HL-60 (cell line): ENCODE results near the gene FOXL3.

Experiments
- DNase-seq, 2 experiments: peaks; one replicate each; pipeline ENCODE4 v3.0.0-alpha.2; 2010 to 2020; ENCODE audit warnings: low read depth in 1 of 2, low spot score in 1 of 2
- H3K27ac ChIP-seq: fragments of 250-450 bp; sonication (Bioruptor Pico); replicated peaks from 2 replicates; pipeline ENCODE4 v1.5.1; 2020; ENCODE audit warnings: mild to moderate bottlenecking, moderate library complexity
- H3K27me3 ChIP-seq: fragments of 250-450 bp; sonication (Bioruptor Pico); 2 replicates; pipeline ENCODE4 v1.5.1; 2021; ENCODE audit warnings: mild to moderate bottlenecking, moderate library complexity; ENCODE audit not compliant: insufficient read depth, poor library complexity, severe bottlenecking
- H3K4me3 ChIP-seq: replicated peaks from 2 replicates; pipeline ENCODE4 v1.5.1; 2011; ENCODE audit warnings: mild to moderate bottlenecking, control low read depth, low read length; ENCODE audit not compliant: insufficient read depth
- CTCF ChIP-seq: IDR thresholded peaks from one replicate; pipeline ENCODE4 v1.5.1; 2011; ENCODE audit warnings: low read length, control low read depth, inconsistent platforms; ENCODE audit not compliant: insufficient read depth
- GABPA ChIP-seq: IDR thresholded peaks from 2 replicates; pipeline ENCODE4 v1.6.1; 2012; ENCODE audit warnings: low read depth
- POLR2AphosphoS5 ChIP-seq: IDR thresholded peaks from 2 replicates; pipeline ENCODE4 v1.6.1; 2012; ENCODE audit warnings: low read depth
- REST ChIP-seq: IDR thresholded peaks from 2 replicates; pipeline ENCODE4 v1.6.1; 2012; ENCODE audit warnings: low read depth; ENCODE audit not compliant: insufficient replicate concordance
- SPI1 ChIP-seq: IDR thresholded peaks from 2 replicates; pipeline ENCODE4 v1.6.1; 2012; ENCODE audit warnings: low read depth, mild to moderate bottlenecking, borderline replicate concordance

The FOXL3 gene

GRCh38 chr7:339062-339342 is 49.0 kb downstream of the FOXL3 start:
- H3K27ac ChIP-seq: no peak overlapping the region
- no peak overlapping the region for H3K4me3 ChIP-seq
- TF ChIP-seq GABPA (no peak), SPI1 (no peak), POLR2AphosphoS5 (no peak), REST (no peak), CTCF (no peak)
- no peaks in the 10 kb centered on the region for H3K27me3 ChIP-seq
- no peak for DNase-seq

GRCh38 chr7:339696-340095 is 49.7 kb downstream of the FOXL3 start:
- no peaks in the 10 kb centered on the region for H3K27me3 ChIP-seq
- DNase-seq: no peak
- TF ChIP-seq POLR2AphosphoS5 (no peak), GABPA (no peak), CTCF (no peak), REST (no peak), SPI1 (no peak)
- H3K4me3 ChIP-seq: no peak overlapping the region
- no peak overlapping the region for H3K27ac ChIP-seq

DNA sequence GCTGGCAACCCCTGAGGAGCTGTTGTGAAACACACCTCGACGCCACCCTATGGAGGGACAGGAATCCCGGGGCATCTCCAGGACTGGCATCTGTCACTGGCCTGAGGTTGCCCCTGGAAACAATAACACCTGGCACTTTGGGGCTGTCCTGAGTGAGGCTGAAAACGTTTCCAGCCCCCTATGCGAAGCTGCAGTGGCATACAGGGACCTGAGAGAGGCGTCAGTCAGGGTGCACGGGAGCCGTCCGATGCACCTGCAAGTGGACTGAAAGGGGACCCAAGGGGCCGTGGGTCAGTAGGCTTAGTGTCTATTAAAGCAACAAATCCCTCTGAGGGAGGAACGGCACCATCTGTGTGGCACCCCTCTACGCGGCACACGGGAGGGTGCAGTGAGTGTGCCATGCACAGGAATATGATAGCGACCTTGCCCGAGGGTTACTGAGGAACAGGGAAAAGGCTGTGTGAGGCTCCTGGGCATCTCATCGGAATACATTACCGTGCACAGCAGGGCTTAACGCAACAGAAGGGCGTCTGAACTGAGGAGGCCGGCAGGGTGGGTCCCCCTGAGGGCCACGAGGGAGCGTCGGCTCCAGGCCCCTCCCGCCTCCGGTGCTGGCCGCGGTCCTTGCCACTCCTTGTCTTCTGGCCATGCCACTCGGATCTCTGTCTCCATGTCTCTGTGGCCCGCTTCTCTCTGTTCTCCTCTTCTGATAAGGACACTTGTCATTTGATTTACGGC is 50.4 kb downstream of the FOXL3 start:
- DNase-seq: no peak
- TF ChIP-seq REST (no peak), CTCF (no peak), SPI1 (no peak), POLR2AphosphoS5 (no peak), GABPA (no peak)
- Histone ChIP-seq H3K27ac (no peak overlapping the region), H3K27me3 (no peaks in the 10 kb centered on the region), H3K4me3 (no peak overlapping the region)
